Measurements from ENCODE around the gene SEC14L3.

SEC14L3 gene

GRCh38 chr22:30471616-30472318 is at the start of gene SEC14L3:
TSS of gene SEC14L3 (minus strand) at chr22:30472017. CDS start at chr22:30471958, 59 bp downstream.
- Mint-ChIP-seq H3K36me3 (no peaks in the 10 kb centered on the region), H3K27ac (no peak within 1 kb of the TSS), H3K27me3 (peaks cover 22% of the 10 kb centered on the region), H3K9me3 (no peaks in the 10 kb centered on the region), H3K4me3 (no peak within 1 kb of the TSS), H3K4me1 (no peaks in the 10 kb centered on the region)
- DNase-seq (ENCODE audit: low spot score in 2 of 2) = no peak
- no peak for ATAC-seq (ENCODE audit: low read depth)

- no peak overlapping the region for H3K4me3 Mint-ChIP-seq
- no peak overlapping the region for H3K27ac Mint-ChIP-seq
- H3K36me3 Mint-ChIP-seq = no peaks in the 10 kb centered on the region
- peaks cover 8% of the 10 kb centered on the region for H3K27me3 Mint-ChIP-seq
- no peaks in the 10 kb centered on the region for H3K9me3 Mint-ChIP-seq
- no peaks in the 10 kb centered on the region for H3K4me1 Mint-ChIP-seq
- DNase-seq (ENCODE audit: low spot score in 2 of 2) = no peak
- ATAC-seq (ENCODE audit: low read depth) = no peak
These were observed 48.1 kb upstream of the SEC14L3 start for GRCh38 chr22:30519842-30520425.

- Mint-ChIP-seq H3K36me3 (no peaks in the 10 kb centered on the region), H3K9me3 (peaks cover 2% of the 10 kb centered on the region), H3K27ac (no peak overlapping the region), H3K4me3 (no peak overlapping the region), H3K27me3 (peaks cover 2% of the 10 kb centered on the region), H3K4me1 (no peaks in the 10 kb centered on the region)
- no peak for DNase-seq (ENCODE audit: low spot score in 2 of 2)
- no peak for ATAC-seq (ENCODE audit: low read depth)
These were observed 44.9 kb upstream of the SEC14L3 start for GRCh38 chr22:30516731-30517130.

GRCh38 chr22:30516273-30516672 is 44.5 kb upstream of the SEC14L3 start:
- ATAC-seq (ENCODE audit: low read depth) = no peak
- Mint-ChIP-seq H3K36me3 (no peaks in the 10 kb centered on the region), H3K4me1 (no peaks in the 10 kb centered on the region), H3K9me3 (peaks cover 2% of the 10 kb centered on the region), H3K27ac (no peak overlapping the region), H3K4me3 (no peak overlapping the region), H3K27me3 (no peaks in the 10 kb centered on the region)
- DNase-seq (ENCODE audit: low spot score in 2 of 2) = no peak

- Mint-ChIP-seq H3K4me1 (no peaks in the 10 kb centered on the region), H3K36me3 (no peaks in the 10 kb centered on the region), H3K9me3 (peaks cover 2% of the 10 kb centered on the region), H3K27ac (no peak overlapping the region), H3K4me3 (no peak overlapping the region), H3K27me3 (peaks cover 2% of the 10 kb centered on the region)
- no peak for DNase-seq (ENCODE audit: low spot score in 2 of 2)
- no peak for ATAC-seq (ENCODE audit: low read depth)
These were observed 42.4 kb upstream of the SEC14L3 start for GRCh38 chr22:30514252-30514651.

- Mint-ChIP-seq H3K27me3 (peaks cover 2% of the 10 kb centered on the region), H3K4me1 (no peaks in the 10 kb centered on the region), H3K36me3 (no peaks in the 10 kb centered on the region), H3K4me3 (no peak overlapping the region), H3K27ac (no peak overlapping the region), H3K9me3 (peaks cover 2% of the 10 kb centered on the region)
- ATAC-seq (ENCODE audit: low read depth) (no peak), DNase-seq (ENCODE audit: low spot score in 2 of 2) (no peak)
These were observed 41.6 kb upstream of the SEC14L3 start for GRCh38 chr22:30513462-30513861.

- ATAC-seq (ENCODE audit: low read depth) (no peak), DNase-seq (ENCODE audit: low spot score in 2 of 2) (no peak)
- Mint-ChIP-seq H3K4me1 (no peaks in the 10 kb centered on the region), H3K27me3 (peaks cover 4% of the 10 kb centered on the region), H3K27ac (no peak overlapping the region), H3K4me3 (no peak overlapping the region), H3K9me3 (peaks cover 2% of the 10 kb centered on the region), H3K36me3 (no peaks in the 10 kb centered on the region)
These were observed 40.1 kb upstream of the SEC14L3 start for GRCh38 chr22:30511911-30512310.

GRCh38 chr22:30511109-30511508 is 39.3 kb upstream of the SEC14L3 start:
- Mint-ChIP-seq H3K4me3 (no peak overlapping the region), H3K9me3 (peaks cover 2% of the 10 kb centered on the region), H3K36me3 (no peaks in the 10 kb centered on the region), H3K27ac (no peak overlapping the region), H3K4me1 (no peaks in the 10 kb centered on the region), H3K27me3 (peaks cover 8% of the 10 kb centered on the region)
- ATAC-seq (ENCODE audit: low read depth) (no peak), DNase-seq (ENCODE audit: low spot score in 2 of 2) (no peak)

GRCh38 chr22:30508216-30508615 is 36.4 kb upstream of the SEC14L3 start:
- DNase-seq (ENCODE audit: low spot score in 2 of 2) (no peak), ATAC-seq (ENCODE audit: low read depth) (no peak)
- Mint-ChIP-seq H3K27ac (no peak overlapping the region), H3K4me3 (no peak overlapping the region), H3K27me3 (peaks cover 19% of the 10 kb centered on the region), H3K4me1 (no peaks in the 10 kb centered on the region), H3K36me3 (no peaks in the 10 kb centered on the region), H3K9me3 (peaks cover under 1% of the 10 kb centered on the region)

- peaks cover 19% of the 10 kb centered on the region for H3K27me3 Mint-ChIP-seq
- DNase-seq (ENCODE audit: low spot score in 2 of 2) (no peak), ATAC-seq (ENCODE audit: low read depth) (no peak)
- no peaks in the 10 kb centered on the region for H3K4me1 Mint-ChIP-seq
- H3K9me3 Mint-ChIP-seq = no peaks in the 10 kb centered on the region
- no peak overlapping the region for H3K4me3 Mint-ChIP-seq
- H3K27ac Mint-ChIP-seq = no peak overlapping the region
- no peaks in the 10 kb centered on the region for H3K36me3 Mint-ChIP-seq
These were observed 35.9 kb upstream of the SEC14L3 start for GRCh38 chr22:30507670-30508069.

GRCh38 chr22:30506507-30506968 is 34.7 kb upstream of the SEC14L3 start:
- ATAC-seq (ENCODE audit: low read depth) = no peak
- H3K27me3 Mint-ChIP-seq = peaks cover 19% of the 10 kb centered on the region

GRCh38 chr22:30503551-30503950 is 31.7 kb upstream of the SEC14L3 start:
- H3K36me3 Mint-ChIP-seq = no peaks in the 10 kb centered on the region

More at GRCh38 chr22:30506507-30506968, 34.7 kb upstream of the SEC14L3 start:
- Mint-ChIP-seq H3K9me3 (no peaks in the 10 kb centered on the region), H3K4me1 (no peaks in the 10 kb centered on the region), H3K4me3 (no peak overlapping the region), H3K36me3 (no peaks in the 10 kb centered on the region), H3K27ac (no peak overlapping the region)
- no peak for DNase-seq (ENCODE audit: low spot score in 2 of 2)

GRCh38 chr22:30502911-30503310 is 31.1 kb upstream of the SEC14L3 start:
- H3K27ac Mint-ChIP-seq = no peak overlapping the region
- ATAC-seq (ENCODE audit: low read depth) = no peak
- peaks cover 19% of the 10 kb centered on the region for H3K27me3 Mint-ChIP-seq

More at GRCh38 chr22:30503551-30503950, 31.7 kb upstream of the SEC14L3 start:
- H3K4me3 Mint-ChIP-seq = no peak overlapping the region
- H3K27me3 Mint-ChIP-seq = peaks cover 19% of the 10 kb centered on the region
- no peak for ATAC-seq (ENCODE audit: low read depth)
- no peak overlapping the region for H3K27ac Mint-ChIP-seq
- no peak for DNase-seq (ENCODE audit: low spot score in 2 of 2)
- H3K9me3 Mint-ChIP-seq = no peaks in the 10 kb centered on the region
- no peaks in the 10 kb centered on the region for H3K4me1 Mint-ChIP-seq

GRCh38 chr22:30502153-30502552 is 30.3 kb upstream of the SEC14L3 start:
- no peaks in the 10 kb centered on the region for H3K36me3 Mint-ChIP-seq
- H3K4me3 Mint-ChIP-seq = no peak overlapping the region
- no peaks in the 10 kb centered on the region for H3K9me3 Mint-ChIP-seq
- peaks cover 19% of the 10 kb centered on the region for H3K27me3 Mint-ChIP-seq
- DNase-seq (ENCODE audit: low spot score in 2 of 2) = no peak
- no peak overlapping the region for H3K27ac Mint-ChIP-seq
- no peaks in the 10 kb centered on the region for H3K4me1 Mint-ChIP-seq
- no peak for ATAC-seq (ENCODE audit: low read depth)

More at GRCh38 chr22:30502911-30503310, 31.1 kb upstream of the SEC14L3 start:
- H3K4me1 Mint-ChIP-seq = no peaks in the 10 kb centered on the region
- no peaks in the 10 kb centered on the region for H3K36me3 Mint-ChIP-seq
- no peak overlapping the region for H3K4me3 Mint-ChIP-seq
- no peaks in the 10 kb centered on the region for H3K9me3 Mint-ChIP-seq
- DNase-seq (ENCODE audit: low spot score in 2 of 2) = no peak

GRCh38 chr22:30500628-30501027 is 28.8 kb upstream of the SEC14L3 start:
- H3K36me3 Mint-ChIP-seq = no peaks in the 10 kb centered on the region
- H3K9me3 Mint-ChIP-seq = no peaks in the 10 kb centered on the region
- ATAC-seq (ENCODE audit: low read depth) (no peak), DNase-seq (ENCODE audit: low spot score in 2 of 2) (no peak)
- H3K27ac Mint-ChIP-seq = no peak overlapping the region
- no peaks in the 10 kb centered on the region for H3K4me1 Mint-ChIP-seq
- H3K27me3 Mint-ChIP-seq = peaks cover 14% of the 10 kb centered on the region
- H3K4me3 Mint-ChIP-seq = no peak overlapping the region

All from memory B cell (primary cell).